NCI-H2081 (cell line): ENCODE measurements around the gene SSPN.
"Not testable (repeated sequence)": the region's sequence is repeated elsewhere in the genome, so short reads cannot be mapped to it uniquely, and the experiment has no call there.

ENCODE experiments used
- DNase-seq, 2 experiments: peaks; one replicate each; lab custom pipeline; 2025; lab: John Stamatoyannopoulos, UW

Gene SSPN

DNA sequence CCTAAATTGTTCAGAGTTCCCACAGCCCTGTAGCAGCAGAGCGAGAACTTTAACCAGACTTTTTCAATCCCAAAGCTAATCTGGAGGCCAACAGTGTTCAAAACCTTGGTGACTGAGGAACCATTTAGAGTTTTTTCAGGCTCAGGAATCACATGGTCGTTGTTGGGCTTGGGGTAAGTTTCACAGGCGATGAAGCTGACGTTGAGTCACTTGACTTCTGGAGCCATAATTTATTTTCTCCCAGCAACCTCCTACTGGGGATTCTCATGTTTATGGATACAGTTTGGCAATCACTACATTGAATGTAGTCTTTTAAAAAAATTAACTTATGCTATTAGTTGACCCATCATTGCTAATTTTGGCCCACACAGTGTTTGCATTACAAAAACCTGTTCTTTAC lies 34.5 kb downstream of the SSPN start:
- no peak for DNase-seq

DNA sequence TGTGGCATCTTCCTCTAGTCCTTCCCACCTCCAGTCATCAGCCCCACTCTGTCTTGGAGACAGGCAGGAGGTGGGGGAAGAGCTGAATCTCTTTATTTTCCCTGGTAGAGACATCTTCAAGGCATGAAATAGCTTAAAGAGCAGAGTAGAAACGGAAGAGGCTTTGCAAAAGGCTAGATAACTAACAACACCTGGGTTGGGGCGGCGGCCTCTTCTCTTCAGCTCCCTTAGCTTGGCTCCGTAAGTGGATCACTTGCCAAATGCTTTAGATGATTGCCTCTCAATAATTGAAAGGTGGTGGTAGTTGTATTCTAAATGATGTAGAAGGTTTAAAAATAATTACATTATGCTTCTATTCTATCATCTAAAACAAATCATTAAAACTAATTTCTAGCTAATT lies 36.1 kb downstream of the SSPN start:
- DNase-seq: no peak

DNA sequence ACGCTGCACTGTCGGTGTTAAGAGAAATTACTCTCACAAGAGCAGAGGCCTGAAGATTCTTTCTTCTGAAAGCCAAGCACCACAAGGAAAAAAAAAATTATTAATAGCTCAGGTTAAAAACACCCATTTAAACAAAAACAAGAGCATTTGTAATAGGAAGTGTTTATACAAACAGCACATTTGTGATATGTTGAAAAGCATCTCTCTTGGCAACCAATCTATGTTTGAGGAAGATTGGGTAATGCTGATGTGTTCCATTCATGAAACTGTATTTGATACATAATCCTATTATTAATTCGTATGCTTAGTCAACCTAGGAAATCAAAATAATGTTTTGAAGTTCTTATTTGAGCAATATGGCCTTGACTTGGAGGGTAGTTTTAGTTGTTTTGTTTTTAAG lies 36.5 kb downstream of the SSPN start:
- DNase-seq: no peak

DNA sequence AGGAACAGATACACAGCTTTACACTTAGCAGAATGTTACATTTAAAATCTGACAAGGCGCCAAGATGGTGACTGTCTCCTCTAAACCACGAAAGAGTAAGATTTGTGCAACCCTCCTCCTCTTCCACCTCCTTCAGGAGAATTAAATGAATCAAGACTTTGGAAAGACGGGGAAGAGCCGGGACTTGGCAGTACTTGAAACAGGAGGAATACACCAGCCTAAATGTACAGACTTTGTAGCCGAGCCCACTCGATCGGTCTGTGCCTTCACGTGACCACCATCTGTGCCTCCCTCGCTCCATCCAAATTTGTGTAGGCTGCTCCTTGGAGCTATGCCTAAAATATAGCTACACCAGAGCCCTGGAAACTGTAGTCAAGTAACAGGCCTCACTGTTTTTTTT lies 38.3 kb downstream of the SSPN start:
- no peak for DNase-seq

DNA sequence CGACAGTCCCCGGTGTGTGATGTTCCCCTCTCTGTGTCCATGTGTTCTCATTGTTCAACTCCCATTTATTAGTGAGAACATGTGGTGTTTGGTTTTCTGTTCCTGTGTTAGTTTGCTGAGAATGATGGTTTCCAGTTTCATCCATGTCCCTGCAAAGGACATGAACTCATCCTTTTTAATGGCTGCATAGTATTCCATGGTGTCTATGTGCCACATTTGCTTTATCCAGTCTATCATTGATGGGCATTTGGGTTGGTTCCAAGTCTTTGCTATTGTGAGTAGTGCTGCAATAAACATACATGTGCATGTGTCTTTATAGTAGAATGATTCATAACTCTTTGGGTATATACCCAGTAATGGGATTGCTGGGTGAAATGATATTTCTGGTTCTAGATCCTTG lies 40.1 kb downstream of the SSPN start:
- DNase-seq: not testable (repeated sequence)

DNA sequence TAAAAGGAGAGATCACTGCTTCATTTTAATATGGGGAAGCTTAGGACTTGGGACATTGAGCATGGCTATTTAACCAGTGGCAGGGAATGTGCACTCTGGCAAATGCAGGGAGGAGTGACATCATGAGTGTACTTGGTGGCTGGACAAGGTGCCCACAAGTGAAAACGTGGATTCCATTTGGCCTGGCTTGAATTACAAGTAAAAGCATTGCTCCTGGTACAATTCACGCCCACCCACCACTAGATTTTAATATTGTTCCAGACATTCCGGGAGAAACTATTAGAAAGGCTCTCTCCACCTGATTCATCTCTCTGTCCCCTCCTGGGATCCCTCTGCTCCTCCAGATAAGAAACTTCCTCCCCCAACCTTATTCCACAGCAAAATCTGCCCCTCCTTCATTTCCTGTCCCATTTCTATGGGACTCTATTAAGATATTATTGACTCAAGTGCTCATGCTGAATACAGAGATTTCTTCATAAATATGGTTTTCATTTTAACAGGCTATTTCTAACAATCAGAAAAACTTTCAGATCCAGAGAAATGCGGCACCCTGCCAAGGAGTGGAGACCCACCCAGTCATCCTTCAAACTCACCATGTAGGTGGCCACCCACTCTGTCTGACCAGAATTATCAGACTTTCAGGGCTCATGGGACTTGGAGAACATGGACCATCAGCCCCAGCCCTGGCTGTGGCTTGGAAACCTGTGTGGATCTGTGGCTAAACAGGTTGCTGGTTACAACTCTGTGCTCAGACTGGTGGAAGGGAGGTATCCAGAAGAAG lies 43.2 kb downstream of the SSPN start:
- DNase-seq: no peak

DNA sequence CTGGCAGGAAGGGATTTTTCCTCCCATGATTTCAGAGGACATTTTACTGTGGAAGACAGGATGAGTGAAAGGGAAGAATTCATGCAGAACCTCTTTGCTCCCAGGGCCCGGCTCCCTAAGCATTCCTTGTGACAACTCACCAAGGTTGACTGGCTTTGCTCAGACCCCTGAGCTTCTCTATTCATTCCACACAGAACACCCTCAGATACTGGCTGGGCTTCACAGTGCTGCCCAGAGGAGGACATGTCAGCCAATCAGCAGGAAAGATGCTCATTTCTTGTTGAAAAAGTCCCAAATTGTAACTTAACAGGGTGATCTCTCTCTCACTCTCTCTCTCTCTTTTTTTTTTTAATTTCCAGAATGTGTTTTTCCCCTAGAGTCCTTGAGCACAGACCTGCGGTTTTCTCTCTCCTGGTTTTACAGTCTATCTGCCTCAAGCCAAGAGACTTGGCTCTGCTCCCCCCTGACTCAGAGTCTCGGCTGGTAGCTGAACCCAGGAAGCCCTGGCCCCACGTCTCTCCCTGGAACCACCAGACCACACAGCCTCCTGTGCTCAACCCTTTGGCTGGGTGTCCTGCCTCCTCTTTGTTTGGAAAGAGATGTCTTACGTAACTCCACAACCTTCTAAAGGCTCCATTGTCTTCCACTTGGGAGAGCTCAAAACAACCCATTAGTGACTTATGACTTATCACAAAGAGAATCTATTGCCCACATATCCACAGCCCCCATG lies 43.9 kb downstream of the SSPN start:
- no peak for DNase-seq

DNA sequence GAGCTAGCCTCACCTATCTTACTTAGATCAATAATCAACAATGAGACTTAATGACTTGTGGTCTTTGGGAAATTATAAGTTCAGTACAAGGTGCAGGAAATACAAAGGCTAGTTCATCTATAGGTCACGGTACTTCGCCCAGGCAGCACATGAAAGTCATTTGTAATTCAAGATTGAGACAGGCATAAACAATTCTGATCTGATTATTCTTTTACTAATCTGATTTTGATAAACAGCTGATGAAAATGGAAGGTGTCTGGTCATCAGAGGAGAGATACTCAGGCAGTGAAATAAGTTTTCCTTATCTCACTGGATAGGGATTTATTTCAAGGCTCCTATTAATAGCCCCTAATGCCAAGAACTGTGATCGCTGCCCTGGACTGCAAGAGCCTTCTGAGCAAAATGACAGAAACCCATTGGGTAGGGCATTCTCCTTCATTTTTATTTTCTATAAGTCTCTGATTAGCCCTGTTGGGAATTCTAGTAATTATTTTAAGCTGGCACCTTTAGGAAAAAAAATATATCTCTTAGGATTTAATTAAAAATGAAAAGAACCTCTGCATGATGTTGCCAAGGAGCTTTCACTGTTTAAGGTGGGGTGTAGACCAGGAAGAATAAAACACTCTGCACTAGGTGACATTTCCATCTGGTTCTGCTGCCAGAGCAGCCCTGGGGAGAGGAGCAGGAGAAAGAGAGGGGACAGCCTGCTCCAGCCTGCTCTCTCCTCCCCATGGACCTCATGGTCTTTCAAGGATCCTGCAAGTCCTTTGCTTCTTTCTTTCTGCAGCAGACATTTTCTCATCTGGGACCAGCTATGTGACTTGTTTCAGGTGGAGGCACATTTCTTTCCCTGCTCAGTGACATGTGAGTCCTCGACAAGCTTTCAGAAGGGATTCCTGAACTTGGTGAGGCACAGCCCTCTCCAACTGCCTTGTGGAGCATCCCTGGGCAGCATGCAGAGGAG lies 44.8 kb downstream of the SSPN start:
- DNase-seq: no peak

DNA sequence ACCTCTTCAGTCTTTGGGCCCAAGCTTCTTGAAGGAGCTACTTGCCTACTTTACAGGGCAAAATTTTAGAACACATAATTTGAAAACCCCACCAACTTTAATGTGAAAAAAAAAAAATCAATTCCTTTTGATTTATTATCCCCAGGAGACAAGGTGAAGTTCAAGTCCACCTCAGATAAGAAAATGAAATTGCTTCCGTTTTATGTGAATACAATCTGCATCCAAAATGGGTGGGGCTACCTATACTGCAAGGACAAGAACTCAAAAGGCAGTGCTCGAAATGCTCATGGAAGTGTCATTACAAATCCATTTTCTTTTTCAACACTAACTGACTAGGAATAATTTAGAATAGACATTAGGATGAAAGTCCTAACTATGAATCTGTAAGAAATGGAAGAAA lies 45.7 kb downstream of the SSPN start:
- DNase-seq: no peak

DNA sequence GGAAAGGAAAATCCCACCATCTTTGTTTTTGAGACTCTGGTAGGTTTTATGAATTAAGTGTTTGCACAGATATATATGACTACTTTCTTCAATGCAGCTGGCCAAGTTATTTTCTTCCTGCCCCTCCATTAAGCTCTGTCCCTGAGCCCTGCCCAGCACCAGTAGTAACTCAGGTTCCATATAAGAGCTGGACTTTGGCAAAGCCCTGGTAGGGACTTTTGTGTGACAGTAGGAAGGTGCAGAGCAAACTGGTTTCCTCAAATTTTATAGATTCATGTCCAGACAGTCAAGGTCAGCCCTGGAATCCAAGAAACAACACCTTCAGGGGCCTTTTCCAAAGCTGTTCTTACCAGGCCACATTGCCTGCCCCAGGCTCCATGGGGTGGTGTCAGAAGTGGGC lies 47.3 kb downstream of the SSPN start:
- no peak for DNase-seq

DNA sequence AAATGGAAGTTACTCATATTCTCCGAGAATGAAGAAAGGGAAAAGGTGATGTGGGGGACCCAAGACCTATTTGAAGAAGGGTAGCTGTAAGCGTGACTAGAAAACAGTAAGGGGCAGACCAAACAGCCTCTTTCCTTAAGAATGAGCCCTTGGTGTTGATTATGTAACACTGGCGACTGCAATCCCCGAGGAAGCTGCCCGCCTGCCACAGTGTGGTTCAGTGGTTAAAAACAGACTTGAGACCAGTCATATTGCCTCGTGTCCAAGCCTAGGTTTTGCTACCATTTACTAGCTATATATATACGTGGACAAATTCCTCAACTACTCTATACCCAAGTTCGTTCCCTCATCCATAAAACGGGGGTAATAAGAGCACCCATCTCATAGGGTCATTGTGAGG lies 49.1 kb downstream of the SSPN start:
- no peak for DNase-seq

DNA sequence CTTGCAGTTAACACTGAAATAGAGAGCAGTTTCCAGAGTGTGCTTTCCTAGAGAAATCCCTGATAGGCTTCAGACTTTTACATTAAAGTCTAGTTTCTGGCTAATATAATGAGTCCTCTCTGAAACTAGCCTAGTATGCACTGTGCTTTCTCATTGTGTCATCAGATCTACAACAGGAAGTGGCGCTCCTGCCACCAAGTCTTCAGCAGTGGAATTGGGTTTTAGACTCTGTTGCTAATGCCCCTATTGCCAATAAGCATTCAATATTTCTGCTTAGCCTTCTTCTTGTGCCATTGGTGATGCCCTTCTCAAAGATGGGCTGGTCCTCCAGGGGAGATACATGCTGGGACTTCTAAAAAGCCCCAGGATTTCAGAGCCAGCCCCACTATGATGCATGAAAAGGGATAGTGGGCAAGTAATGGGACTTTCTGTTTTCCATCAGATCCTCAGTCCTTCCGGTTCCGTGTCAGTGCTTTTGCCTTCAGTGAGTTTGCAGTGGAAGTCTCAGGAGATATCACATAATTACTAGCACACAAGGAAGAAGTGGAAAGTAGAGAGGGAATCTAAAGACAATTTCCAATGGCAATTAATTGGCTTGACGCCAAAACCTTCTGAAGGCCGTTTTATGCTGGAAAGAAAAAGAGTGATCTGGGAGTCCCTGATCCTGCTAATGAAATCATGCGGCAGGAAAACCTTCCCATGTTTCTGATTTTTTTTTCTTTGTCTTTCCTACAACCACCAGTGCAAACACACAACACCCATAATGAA lies 50.0 kb downstream of the SSPN start:
- DNase-seq: no peak

DNA sequence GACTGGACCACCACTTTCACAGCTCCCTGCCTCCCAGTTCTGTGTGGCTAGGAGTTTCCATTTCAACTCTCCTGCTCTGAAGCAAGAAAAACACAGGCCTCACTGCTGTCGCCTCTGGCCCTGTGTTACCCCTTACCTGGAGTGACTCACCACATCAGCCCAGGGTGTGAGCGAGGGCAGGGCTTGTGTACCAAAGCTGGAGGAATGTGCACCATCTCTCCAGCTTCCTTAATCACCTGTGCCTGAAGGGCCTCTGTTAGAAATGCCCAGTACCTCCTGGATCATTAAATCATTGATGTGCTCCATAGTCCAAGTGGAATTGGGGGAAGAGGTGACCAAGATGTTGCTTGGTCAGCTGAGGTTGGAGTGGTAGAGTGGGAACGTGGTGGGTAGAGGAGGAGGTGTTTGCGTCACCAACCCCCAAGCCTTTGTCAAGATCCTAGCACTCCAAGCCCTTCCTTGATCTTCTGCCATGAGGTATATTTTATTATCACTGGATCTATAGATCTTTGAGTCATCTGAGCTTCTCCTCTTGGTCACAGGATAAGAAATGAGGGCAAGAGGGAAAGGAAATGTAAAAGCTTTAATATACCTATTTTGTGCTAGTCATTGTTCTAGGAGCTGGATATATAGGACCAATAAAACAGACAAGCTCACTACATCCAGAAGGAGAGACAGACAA lies 51.3 kb downstream of the SSPN start:
- no peak for DNase-seq

DNA sequence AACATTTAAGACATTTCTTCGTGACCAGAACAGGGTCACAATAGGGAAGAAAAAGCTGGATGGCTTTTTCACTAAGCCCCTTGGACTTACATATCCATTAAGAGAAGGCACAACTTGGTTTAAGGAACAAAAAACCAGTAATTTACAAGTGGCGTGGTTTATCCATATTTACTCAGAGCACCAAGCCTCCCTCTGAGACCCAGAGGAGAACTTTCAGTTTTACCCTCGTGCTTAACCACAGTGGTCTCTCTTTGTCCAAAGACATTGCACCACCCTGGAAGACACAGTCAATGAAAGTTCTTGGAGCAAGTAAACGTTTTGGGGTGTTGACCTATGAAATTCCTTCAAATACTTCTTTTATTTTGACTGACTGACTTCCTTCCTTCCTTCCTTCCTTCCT lies 52.5 kb downstream of the SSPN start:
- no peak for DNase-seq

DNA sequence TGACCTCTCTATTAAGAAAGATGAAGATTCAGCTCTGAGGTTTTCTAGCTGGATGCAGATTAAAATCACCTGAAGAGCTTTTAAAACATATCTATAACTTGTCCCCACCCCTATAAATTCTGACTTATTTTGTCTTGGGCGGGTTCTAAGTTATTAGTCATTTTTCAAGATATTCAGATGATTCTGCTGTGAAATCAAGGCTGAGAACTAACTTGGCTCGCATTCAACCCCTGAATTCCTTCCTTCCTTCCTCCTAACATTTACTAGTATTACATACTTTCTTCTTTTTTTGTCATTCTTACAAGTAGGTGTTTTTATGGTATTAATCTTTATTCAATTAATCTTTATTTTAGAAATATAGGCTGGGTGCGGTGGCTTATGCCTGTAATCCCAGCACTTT lies 55.4 kb downstream of the SSPN start:
- no peak for DNase-seq

DNA sequence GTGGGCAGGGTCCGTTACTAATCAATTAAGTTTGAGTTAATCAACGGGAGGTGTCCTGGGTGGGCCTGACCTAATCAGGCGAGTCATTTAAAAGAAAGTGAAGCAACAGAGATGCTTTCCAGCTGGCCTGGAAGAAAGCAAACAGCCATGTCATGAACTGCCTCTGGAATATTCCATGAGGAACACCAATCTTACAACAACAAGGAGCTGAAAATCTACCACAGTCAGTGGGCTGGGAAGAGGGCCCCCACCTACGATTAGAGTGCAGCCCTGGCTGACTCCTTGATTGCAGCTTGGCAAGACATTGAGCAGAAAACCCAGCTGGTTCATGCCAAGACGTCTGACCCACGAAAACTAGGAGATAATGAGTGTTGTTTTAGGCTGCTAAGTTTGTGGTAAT lies 56.2 kb downstream of the SSPN start:
- DNase-seq: no peak

DNA sequence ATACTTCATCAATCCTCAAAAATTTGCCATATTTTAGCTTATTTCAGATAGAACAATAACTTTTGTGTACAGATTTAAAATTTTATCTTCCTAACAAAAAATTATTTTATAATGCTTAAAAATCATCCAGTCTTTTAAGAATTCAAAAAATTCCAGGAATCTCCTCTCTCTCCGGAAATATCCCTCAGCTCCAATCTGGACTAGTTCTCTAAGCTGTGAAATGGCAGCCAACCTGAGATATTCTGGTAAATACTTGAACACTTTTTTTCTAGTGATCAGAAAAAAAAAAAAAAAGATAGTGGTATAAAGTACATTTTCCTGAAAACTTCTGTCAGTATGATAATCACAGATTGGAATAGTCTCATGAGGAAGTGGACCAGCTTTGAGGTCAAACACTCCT lies 57.6 kb downstream of the SSPN start:
- DNase-seq: no peak

DNA sequence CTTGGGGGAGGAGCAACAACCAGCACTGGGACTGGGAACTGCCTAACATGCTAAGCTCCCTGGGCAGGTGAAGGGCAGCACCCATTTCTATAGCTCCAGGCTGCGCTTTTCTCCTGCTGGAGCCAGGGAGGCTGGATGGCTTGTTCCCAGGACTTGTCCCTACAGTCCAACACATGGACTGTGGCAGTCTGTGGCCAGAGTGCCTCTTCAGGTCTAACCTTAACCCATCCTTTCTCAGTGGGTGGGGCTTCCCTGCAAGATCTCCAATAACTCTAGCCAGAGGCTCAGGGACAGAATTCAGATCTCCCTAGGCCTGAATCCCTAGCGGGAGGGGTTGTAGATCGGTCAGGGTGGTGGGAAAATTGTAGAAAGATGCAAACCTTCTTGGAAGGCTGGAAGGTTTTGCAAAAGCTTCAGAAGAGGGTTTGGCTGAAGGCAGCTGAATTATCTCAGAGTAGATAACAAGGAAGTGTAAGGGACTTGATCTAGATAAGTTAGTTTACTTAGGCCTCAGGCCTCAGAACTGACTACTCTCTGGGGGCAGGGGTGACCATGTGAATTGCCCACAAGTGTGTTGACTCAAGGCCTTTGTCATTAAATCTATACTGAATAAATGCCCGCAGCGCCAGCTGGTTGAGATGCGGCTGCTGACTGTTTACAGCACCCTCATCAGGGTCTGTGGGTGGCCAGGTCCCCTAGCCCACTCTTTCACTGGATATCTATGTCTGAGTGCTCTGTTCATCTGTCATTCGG lies 60.7 kb downstream of the SSPN start:
- DNase-seq: no peak

DNA sequence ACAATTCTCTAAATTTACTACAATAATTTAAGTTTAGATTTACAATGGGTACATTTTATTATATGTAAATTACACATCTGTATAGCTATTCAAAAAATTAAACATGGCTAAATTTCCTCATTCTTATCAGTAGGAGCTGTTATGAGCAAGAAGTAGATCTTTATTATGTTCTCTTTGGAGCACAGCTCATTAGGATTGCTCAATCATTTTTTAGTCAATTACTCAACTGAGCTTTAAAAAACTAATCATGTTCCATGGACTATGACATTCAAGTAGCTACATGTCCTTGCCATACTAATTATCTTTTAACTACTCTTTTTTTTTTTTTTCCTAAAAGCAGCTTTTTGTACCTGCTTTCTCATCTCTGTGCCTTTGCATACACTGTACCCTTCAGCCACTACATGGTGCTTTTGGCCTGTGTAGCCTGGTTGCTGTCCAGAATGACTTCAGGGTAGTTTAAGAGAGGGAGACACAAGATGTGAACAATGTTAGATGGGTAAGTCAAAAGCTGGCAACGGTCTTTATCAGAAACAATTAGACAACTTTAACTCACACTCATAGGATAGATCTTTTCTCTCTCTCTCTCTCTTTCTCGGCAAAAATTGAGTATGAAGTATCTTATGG lies 69.0 kb downstream of the SSPN start:
- no peak for DNase-seq

DNA sequence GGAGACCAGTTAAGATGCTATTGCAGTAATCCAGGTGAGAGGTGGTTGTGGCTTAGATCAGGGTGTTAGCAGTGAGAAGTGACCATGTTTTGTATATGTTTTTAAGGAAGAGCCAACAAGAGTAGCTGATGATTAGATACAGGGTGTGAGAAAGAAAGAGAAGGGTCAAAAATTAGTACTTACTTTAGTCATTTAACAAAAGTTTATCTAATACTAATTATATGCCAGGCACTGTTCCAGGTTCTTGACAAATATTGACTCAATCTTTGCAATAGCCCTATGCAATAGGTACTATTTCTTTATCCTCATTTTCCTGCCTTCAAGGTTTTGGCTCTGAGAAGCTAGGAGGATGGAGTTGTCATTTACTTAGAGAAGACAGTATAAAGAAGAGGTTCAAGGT lies 70.2 kb downstream of the SSPN start:
- no peak for DNase-seq
